NCI-H526 (cell line): ENCODE measurements around the gene SLC39A1.

ENCODE experiments used
- DNase-seq, 2 experiments: peaks; one replicate each; lab custom pipeline; 2025; lab: John Stamatoyannopoulos, UW

The SLC39A1 gene

GRCh38 chr1:153977250-153978240 lies 14.2 kb upstream of the SLC39A1 start, which contains the start of gene JTB:
JTB (minus strand) TSS chr1:153977674; CDS start chr1:153977252, 422 bp downstream.
- peak; percentile 93 to 99 for DNase-seq

GRCh38 chr1:153976819-153977249 lies 13.5 kb upstream of the SLC39A1 start:
- DNase-seq = peak; percentile 41 to 59

DNA sequence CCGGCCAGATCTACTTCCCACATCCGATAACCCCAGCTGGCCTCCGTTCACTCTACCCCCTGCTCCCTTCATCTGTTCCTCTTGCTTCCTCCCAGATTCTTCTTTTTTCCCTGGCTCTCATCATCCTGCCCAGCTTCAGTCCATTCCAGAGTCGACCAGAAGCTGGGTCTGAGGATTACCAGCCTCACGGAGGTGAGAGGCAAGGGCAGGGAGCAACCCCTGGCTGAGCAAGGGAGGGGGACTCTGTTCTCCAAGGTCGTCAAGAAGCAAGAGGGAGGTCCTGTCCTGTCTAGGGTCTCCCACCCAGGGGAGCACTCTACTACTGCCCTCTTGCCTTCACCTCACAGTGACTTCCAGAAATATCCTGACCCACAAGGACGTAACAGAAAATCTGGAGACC lies 10.2 kb upstream of the SLC39A1 start:
- no peak for DNase-seq

DNA sequence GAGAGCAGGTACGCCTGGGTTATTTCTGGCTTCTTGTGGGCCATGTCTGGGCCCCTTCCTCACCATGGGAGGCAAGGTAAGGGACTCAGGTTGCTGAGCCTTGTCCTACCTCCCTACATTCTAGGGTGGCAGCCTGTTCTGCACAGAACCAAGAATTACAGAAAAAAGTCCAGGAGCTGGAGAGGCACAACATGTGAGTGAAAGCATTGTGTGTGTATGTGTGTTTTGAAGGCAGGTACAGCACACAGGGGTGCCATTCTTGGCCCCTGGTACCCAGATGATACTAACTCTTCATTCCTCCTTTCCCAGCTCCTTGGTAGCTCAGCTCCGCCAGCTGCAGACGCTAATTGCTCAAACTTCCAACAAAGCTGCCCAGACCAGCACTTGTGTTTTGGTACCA lies 9.7 kb upstream of the SLC39A1 start:
- no peak for DNase-seq

- no peak for DNase-seq
Measured at GRCh38 chr1:153970346-153970745, 7.0 kb upstream of the SLC39A1 start.

DNA sequence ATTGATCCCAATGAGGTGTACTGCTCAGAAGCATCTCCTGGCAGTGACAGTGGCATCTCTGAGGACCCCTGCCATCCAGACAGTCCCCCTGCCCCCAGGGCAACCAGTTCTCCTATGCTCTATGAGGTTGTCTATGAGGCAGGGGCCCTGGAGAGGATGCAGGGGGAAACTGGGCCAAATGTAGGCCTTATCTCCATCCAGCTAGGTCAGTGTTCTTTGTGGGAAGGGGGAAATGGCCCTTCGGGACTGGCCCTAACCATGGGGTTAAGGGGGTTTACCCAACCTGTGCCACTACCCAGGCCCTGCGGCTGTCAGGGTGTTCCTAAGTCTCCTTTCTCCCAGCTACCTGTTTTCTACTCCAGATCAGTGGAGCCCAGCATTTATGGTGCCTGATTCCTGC lies 5.6 kb upstream of the SLC39A1 start:
- no peak for DNase-seq

DNA sequence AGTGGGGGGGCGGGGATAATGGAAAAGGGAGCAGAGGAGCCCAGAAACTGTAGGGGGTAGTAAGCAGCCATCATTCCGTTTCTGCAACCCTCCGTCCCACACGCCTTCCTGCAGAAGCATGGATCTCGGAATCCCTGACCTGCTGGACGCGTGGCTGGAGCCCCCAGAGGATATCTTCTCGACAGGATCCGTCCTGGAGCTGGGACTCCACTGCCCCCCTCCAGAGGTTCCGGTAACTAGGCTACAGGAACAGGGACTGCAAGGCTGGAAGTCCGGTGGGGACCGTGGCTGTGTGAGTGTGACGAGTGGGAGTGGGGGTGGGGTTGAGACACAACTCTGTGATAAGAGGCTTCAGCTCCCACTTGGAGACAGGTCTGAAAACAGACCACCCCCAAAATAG lies 5.1 kb upstream of the SLC39A1 start:
- peak in 1 of 2 experiments; percentile 80 for DNase-seq

DNA sequence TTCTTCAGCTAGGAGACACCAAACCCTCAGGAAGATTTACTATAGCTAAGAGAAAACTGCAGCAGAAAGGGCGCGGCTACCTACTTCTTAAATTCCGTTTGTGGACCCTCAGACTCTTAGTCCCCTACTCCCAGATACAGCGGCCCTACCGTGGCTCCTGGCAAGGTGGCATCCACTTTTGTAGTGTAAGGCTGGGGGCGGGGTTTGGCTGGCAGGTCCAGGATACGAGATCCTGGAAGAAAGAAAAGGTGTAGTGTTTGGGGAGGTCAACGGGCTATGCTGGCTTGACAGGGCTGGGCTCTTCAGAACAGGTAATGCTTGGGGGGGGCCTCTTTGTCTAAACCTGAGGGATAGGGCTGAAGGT lies 4.6 kb upstream of the SLC39A1 start:
- peak; percentile 92 to 95 for DNase-seq

DNA sequence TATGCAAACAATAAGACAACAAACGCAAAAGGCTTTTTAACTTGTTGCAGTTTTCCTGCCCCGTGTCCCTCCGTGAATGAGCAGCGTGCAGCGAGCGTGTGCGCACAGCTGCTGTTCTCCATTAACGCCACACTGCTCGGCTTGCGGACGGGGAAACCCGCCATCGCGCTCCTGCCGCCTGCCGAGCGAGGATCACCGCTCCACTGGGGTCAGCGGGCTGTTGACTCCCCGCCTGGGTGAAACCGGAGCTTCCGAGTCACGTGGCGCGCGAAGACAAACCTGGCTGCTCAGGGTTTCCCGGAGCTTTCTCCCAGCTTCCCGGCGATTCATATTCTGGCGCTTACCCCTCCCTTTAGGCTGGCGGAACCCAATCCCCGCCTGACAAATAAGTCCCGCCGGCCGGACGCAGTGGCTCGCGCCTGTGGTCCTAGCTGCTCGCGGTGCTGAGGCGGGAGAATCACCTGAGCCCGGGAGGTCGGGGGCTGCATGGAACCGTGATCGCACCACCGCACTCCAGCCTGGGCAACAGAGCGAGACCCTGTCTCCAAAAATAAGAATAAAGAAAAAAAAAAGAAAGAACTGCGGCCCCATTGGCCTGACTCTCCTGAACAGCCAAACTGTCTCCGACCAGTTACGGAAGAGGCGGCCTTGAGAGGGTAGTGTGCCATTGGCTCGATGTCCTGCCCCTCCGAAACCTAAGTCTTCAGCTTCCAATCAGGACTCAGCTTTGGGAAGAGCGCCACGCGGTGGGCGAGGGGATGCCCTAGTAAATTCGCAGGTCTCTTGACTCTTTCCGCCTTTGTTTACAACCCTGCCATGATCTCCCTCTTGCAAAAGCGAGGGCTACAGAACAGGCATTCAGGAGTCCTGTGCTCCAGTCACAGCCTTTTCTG lies 4.0 kb upstream of the SLC39A1 start, which contains the start of gene CREB3L4:
Gene CREB3L4, plus strand, starts transcription at position 796 of the 893 bp plus-strand sequence. CDS start 624 bp downstream, outside the sequence.
- DNase-seq = peak; percentile 100

GRCh38 chr1:153963850-153964331 lies 554 bp upstream of the SLC39A1 start:
- peak; percentile 85 to 93 for DNase-seq

- peak; percentile 22 to 70 for DNase-seq
Measured at GRCh38 chr1:153962088-153963029, 978 bp downstream of the SLC39A1 start.

DNA sequence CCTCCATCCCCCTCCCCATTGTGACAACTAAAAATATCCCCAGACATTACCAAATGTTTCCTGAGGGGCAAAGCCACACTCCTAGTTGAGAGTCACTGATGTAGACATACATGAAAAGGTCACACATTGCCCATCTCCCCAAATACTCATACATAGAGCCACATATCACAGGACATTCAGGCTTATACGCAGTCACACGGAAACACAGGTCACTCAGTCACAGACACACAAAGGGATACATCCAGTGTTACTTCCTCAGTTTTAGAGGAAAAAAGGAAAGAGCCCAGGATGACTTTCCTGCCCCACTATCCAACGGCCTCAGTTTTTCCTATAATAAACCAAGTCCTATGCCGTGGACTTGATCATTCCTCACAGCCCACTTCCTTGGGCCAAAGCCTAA lies 1.9 kb downstream of the SLC39A1 start:
- no peak for DNase-seq

DNA sequence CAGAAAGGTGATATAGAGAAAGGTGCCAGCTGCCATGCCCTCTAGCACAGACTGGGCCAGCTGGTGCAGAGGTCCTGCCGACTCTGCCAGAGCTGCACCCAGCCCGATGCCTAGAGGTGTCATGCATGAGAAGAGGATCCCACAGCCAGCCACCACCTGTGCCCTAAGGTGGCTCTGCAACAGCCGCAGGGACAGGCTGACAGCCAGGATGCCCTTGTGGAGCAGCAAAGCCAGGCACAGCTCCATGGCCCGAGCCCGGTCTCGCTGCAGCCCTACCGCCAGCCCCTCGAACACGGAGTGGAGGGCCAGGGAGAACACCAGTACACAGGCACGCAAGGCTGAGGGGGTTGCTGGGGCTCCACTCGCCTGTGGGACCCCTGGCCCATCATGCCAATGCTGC lies 3.1 kb downstream of the SLC39A1 start:
- no peak for DNase-seq

- DNase-seq = no peak
Measured at GRCh38 chr1:153959454-153959853, 3.9 kb downstream of the SLC39A1 start.

- DNase-seq = no peak
Measured at GRCh38 chr1:153958961-153959260, 4.4 kb downstream of the SLC39A1 start.

DNA sequence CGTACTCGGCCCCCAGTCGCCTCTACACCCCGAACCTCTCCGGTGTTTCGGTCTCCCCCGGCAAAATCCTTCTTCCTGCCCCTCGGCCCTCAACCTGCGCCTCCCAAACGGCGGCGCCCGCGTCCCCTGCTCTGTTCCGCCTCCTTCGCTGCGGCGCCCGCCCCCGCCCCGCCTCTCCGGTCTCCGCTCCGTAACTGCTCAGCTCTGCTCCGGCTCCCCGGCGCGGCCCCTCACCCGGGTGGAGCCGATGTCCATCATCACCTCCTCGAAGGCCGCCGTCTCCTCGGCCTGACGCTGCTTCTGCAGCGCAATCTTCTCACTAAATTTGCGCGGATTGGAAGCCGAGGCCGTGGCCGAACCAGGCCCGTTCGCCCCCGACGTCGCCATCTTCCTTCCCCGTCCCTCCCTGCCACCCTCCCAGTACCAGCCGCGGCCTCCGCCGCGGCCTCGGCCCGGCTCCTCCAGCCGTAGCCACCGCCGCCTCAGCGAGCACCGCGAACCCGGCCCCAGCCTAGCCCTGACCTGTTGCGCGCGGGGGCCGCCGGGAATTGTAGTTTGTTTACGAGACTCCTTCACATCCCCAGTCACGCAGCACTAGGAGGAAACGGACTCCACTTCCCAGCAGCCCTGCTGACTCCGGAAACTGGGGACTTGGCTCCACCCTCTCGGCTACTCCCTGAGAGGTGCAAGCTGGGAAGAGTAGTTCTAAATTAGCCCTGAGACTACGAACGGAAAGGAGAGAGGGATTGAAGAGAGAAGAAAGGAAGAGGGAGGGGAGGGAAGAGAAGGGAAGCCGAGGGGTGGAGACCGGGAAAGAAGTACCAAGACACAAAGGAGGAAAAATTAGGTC lies 5.0 kb downstream of the SLC39A1 start, which contains the start of gene CRTC2:
Gene CRTC2, minus strand, starts transcription at position 502 of the 850 bp plus-strand sequence. Its CDS starts 115 bp downstream, at position 387.
- peak; percentile 100 for DNase-seq

DNA sequence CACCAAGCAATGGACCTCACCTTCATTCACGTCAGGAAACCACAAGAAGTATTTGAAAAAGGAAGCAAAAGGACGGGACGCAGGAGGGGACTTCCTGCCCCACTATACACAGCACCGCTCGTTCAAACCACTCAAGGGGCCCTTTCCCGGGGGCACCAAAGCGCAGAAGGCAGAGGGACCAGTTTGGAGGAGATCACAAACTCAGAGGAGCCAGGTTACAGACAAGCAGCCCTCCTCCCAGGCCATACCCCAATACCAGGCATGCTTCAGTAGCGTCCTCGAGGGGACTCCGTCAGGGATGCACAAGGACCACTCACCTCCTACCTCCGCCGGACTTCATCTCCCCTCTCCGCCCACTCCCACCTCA lies 5.6 kb downstream of the SLC39A1 start:
- peak in 1 of 2 experiments; percentile 45 for DNase-seq

DNA sequence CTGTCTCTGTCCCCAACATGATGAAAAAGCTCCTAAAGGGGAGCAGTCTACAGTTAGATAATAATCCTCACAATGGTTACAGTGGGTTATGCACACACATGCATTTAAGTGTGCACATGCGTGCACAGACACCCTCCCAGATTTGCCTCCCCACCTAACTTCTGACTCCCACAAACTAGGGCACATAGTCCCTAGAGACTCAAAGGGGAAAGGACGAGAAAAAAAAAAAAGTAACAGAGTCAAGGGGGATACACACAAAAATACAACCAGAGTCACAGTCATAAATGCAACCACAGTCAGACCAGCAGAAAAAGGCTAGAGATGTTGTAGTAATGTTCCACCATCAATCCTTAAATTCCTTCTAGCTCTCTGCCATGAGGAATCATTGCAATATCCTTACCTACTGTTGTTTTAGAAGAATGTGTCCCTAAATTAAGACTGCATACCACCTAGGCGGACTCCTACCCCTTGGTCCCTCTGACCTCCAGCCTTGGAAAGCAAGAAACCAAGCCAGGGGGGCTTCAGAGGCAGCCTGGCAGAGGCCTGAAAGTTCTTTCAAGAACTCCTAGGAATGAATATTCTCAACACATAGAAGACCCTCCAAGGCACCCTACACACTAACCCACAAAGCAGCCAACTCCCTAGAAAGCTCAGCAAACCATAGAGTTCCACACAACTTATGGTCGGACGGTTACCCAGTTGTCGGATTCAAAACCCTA lies 6.2 kb downstream of the SLC39A1 start:
- no peak for DNase-seq

DNA sequence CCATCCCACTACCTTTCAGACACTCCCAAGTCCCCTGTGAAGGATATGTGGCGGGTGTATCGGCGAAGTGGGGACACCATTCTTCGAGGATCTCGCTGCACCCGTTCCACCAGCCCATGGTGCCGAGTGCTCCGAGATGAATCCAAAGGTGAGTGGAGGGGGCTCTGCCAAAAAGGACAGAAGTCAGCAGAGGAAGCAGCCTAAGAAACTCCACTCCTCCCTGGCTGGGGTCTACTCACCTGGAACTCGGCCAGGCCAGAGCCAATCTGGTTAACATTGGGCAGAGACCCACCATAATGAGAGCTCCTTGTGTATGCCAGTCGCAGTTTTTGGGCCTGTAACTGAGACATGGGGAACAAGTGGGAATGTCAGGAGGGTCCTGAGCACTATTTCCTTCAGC lies 8.5 kb downstream of the SLC39A1 start:
- no peak for DNase-seq
